SKM-1 (cell line): Measurements from ENCODE around the gene UBXN2A.
"Not testable (repeated sequence)": the region's sequence is repeated elsewhere in the genome, so short reads cannot be mapped to it uniquely, and the experiment has no call there.

Source experiments
- DNase-seq: peaks from one replicate; lab custom pipeline; 2025; ENCODE audit not compliant: unreplicated experiment; lab: John Stamatoyannopoulos, UW

Gene UBXN2A

GRCh38 chr2:24011250-24012104 lies 71.2 kb downstream of the UBXN2A start:
- no peak for DNase-seq

GRCh38 chr2:24012521-24013188 lies 72.4 kb downstream of the UBXN2A start:
- no peak for DNase-seq

- DNase-seq, result not testable (repeated sequence)
These were observed 74.6 kb downstream of the UBXN2A start for GRCh38 chr2:24014902-24015301.

GRCh38 chr2:24015562-24016375 lies 75.5 kb downstream of the UBXN2A start:
- no peak for DNase-seq

- no peak for DNase-seq
These were observed 76.1 kb downstream of the UBXN2A start for GRCh38 chr2:24016376-24016761.

GRCh38 chr2:24016853-24017703 lies 76.8 kb downstream of the UBXN2A start:
- DNase-seq, result no peak

- DNase-seq, result no peak
These were observed 77.4 kb downstream of the UBXN2A start for GRCh38 chr2:24017711-24018110.

- no peak for DNase-seq
These were observed 78.0 kb downstream of the UBXN2A start for GRCh38 chr2:24018241-24018640.

GRCh38 chr2:24019729-24020128 lies 79.5 kb downstream of the UBXN2A start:
- no peak for DNase-seq

- DNase-seq, result no peak
These were observed 80.0 kb downstream of the UBXN2A start for GRCh38 chr2:24020244-24020643.

GRCh38 chr2:24021122-24021998 lies 81.1 kb downstream of the UBXN2A start:
- DNase-seq, result no peak

- DNase-seq, result no peak
These were observed 82.2 kb downstream of the UBXN2A start for GRCh38 chr2:24022324-24022974.

GRCh38 chr2:24022975-24023575 lies 82.8 kb downstream of the UBXN2A start:
- DNase-seq, result no peak

GRCh38 chr2:24024018-24024417 lies 83.8 kb downstream of the UBXN2A start:
- DNase-seq, result no peak

- DNase-seq, result no peak
These were observed 84.9 kb downstream of the UBXN2A start for GRCh38 chr2:24024996-24025663.

GRCh38 chr2:24026233-24026632 lies 86.0 kb downstream of the UBXN2A start:
- DNase-seq, result no peak

GRCh38 chr2:24038786-24039499 lies 98.7 kb downstream of the UBXN2A start:
- no peak for DNase-seq

GRCh38 chr2:24040511-24040910 lies 100.2 kb downstream of the UBXN2A start:
- DNase-seq, result no peak
